ENCODE data around the gene CCDC188. TPM values are rescaled to one million over a fixed set of nuclear protein-coding genes. Genes with fewer than 3 reads are reported as not detected.

The CCDC188 gene
- total RNA-seq, 2 donors from 2014 or later: 0.58 to 1.5 TPM

GRCh38 chr22:20129747-20130014 is 21.2 kb downstream of the CCDC188 start:
- ATAC-seq (no peak), DNase-seq (no peak)
- intact Hi-C loops (cut with DNase I, micrococcal nuclease): no loop called here

- intact Hi-C loops (cut with DNase I, micrococcal nuclease): no loop called here
- DNase-seq: peak in 1 of 2 donors; percentile 37
- ATAC-seq: peak; percentile 24
Measured at GRCh38 chr22:20128902-20129746, 21.7 kb downstream of the CCDC188 start.

DNA sequence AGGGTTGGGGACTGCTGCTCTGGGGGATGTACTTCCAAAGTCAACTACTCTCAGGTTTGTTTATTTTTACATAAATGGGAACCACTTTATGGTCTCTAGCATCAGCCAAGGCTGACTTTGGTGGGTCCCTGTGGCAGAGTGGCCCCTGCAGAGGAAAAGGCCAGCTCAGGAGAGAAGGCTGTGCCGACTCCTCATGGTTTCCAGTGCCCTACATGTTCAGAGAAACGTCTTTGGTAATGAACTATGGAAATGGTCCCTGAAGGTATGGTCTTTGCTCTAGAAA is 22.3 kb downstream of the CCDC188 start:
- ATAC-seq: no peak
- DNase-seq: no peak
- intact Hi-C loops (cut with DNase I, micrococcal nuclease): no loop called here

DNA sequence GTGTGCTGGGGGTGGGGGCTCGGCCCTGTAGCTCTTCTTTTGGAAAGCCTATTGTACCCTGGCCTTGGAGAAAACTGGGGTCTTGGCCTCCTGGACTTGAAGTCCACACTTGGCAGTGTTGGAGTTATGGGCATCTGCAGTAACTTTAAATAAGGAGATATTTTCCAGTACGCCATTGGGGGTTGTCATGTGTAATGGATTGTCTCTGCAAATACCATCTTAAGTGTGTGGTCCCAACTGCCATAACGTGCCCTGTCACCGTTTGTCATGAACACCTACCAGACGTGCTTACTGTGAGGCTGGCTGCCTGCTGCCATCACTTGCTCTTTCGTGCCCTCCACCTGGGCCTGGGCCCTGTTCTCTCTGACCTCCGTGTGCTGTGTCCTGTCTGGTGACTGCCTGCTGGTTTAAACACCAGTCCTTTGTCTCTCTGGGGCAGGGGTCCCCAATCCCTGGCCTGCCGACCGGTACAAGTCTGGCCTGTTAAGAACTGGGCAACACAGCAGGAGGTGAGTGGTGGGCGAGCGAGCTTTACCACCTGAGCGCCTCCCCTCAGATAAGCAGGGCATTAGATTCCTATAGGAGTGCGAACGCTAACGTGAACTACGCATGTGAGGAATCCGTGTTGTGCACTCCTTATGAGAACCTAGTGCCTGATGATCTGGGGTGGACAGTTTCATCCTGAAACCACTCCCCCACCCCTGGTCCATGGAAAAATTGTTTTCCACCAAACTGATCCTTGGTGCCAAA is 22.8 kb downstream of the CCDC188 start:
- ATAC-seq: no peak
- intact Hi-C loops (cut with DNase I, micrococcal nuclease): no loop called here

GRCh38 chr22:20127318-20127868 is 23.5 kb downstream of the CCDC188 start:
- intact Hi-C loops (cut with DNase I, micrococcal nuclease): no loop called here

More for the DNA sequence above, 22.8 kb downstream of the CCDC188 start:
- no peak for DNase-seq

DNA sequence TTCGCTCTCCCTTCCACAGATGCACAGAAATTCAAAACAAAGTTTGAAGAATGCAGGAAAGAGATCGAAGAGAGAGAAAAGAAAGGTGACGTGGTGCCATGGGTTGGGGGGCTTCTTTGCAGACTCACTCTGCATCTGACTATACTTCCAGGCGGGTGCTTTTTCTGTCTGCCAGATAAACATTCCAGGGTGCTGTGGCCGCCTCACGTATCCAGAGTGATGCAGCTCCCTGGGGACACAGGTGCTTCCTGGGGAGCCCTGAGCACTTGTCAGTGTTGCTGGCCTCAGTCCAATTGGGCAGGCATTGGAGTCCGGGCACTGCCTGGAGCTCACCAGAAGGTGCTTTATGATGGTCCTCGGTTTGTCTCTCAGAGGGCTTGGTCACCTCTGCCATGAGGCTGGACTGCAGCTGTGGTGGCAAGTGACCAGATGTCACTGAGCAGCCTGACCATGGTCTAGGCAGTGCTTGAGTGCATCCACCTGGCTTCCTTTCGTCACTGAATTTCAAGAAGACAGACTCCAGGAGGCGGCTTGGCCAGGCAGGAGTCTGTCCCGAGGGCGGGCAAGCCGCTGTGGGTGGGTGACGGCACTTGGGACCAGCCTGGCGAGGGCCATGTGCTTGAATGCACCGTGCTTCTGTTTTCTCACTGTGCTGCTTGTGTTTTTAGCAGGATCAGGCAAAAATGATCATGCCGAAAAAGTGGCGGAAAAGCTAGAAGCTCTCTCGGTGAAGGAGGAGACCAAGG is 24.4 kb downstream of the CCDC188 start:
- no peak for ATAC-seq
- intact Hi-C loops (cut with DNase I, micrococcal nuclease): no loop called here
- DNase-seq: no peak

More at GRCh38 chr22:20127318-20127868, 23.5 kb downstream of the CCDC188 start:
- no peak for ATAC-seq
- DNase-seq: no peak

- intact Hi-C loops (cut with DNase I, micrococcal nuclease): no loop called here
- no peak for DNase-seq
- ATAC-seq: no peak
Measured at GRCh38 chr22:20125201-20126174, 25.4 kb downstream of the CCDC188 start.

GRCh38 chr22:20124083-20124787 is 26.6 kb downstream of the CCDC188 start:
- intact Hi-C loops (cut with DNase I, micrococcal nuclease): no loop called here
- ATAC-seq (no peak), DNase-seq (no peak)

GRCh38 chr22:20123366-20124082 is 27.3 kb downstream of the CCDC188 start:
- ATAC-seq: no peak
- intact Hi-C loops (cut with DNase I, micrococcal nuclease): no loop called here
- DNase-seq: no peak

- ATAC-seq (no peak), DNase-seq (no peak)
- intact Hi-C loops (cut with DNase I, micrococcal nuclease): no loop called here
Measured at GRCh38 chr22:20121856-20122415, 28.9 kb downstream of the CCDC188 start.

- intact Hi-C loops (cut with DNase I, micrococcal nuclease): no loop called here
- no peak for DNase-seq
- ATAC-seq: no peak
Measured at GRCh38 chr22:20118300-20119020, 32.4 kb downstream of the CCDC188 start.

DNA sequence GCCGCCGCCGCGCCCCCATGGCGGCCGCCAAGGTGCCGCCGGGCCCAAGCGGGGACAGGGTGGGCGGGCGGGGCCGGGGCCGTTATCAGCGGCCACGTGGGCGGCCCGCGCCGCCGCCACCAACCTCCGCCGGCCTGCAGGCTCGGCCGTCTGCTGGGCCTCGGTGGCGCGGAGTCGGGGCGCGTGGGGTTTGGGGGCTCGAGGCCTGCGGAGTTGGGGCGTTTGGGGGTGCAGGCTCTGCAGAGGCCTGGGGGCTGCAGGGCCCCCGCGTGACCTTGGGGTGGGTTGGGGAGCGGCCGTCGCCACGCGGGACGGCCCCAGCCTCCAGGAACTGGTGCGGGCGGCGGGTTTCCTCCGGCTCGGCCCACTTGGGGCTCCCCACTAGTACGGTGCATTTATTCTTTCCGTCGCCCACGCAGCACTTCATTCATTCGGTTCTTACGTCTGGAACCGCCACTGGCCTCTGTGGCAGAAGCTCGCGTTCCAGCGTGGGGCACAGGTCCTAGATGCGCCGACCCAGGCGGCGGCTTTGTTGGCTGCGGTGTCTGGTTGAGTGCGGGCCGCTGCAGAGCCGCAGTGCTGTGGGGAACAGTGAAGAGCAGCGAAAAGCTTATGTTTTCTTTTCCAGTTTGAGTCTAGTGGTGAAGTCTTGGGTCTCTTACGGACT is 33.1 kb downstream of the CCDC188 start:
- ATAC-seq: peak; percentile 0
- peak in 1 of 2 donors; percentile 48 for DNase-seq
- intact Hi-C loops (cut with DNase I, micrococcal nuclease): no loop called here

GRCh38 chr22:20116951-20117632 is 33.8 kb downstream of the CCDC188 start, which contains the start of gene TRMT2A:
TSS of gene TRMT2A (minus strand) at chr22:20117226. CDS start at chr22:20116906, 320 bp downstream.
- intact Hi-C loops (cut with DNase I, micrococcal nuclease): no loop called here

DNA sequence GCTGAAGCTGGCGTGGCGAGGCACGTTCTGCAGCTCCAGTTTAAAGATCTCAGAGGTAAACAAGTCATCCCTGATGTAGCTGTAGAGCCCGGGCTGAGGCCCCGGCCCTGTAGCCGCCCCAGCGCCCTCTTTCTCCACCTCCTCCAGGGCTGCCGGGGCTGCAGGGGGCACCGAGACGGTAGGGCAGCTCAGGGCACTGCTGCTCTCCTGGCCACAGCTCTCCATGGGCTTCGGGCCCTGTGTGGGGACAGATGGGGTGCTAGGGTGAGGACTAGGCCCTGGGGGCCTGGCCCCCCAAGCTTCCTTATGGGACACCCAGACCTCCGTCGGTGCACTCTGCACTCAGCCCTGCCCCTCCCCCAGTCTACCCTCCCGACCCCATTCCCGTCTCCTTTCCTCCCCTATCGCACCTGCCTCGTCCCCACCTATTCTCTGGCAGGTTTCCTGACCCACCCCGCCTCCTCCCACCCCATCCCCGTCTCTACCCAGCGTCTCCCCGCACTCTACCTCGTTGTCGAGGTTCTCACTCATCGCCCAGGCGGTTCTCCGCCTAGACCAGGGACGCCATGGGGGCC is 34.4 kb downstream of the CCDC188 start:
- intact Hi-C loops (cut with DNase I, micrococcal nuclease): no loop called here
- DNase-seq (peak; percentile 54 to 59), ATAC-seq (peak; percentile 8)

More at GRCh38 chr22:20116951-20117632, 33.8 kb downstream of the CCDC188 start, which contains the start of gene TRMT2A:
- peak; percentile 87 for ATAC-seq
- DNase-seq: peak; percentile 97 to 99

Measured in left colon (tissue), 2 donors.